Measurements from ENCODE around the gene IL1RL1.

Gene IL1RL1

GRCh38 chr2:102310964-102311640 is at the start of gene IL1RL1:
Gene IL1RL1, plus strand, starts transcription at chr2:102311563. Its CDS starts 26,702 bp downstream, at chr2:102338265.
- no peak for FAIRE-seq
- TF ChIP-seq CTCF (IDR thresholded peaks at IDR 0.05; ENCODE audit: insufficient read depth, missing control alignments), result no peak
- DNase-seq (ENCODE audit: insufficient read length, low spot score), result no peak

- FAIRE-seq, result no peak
- no peak for DNase-seq (ENCODE audit: insufficient read length, low spot score)
- no peak for TF ChIP-seq CTCF (IDR thresholded peaks at IDR 0.05; ENCODE audit: insufficient read depth, missing control alignments)
Observed at GRCh38 chr2:102262216-102263129, 48.9 kb upstream of the IL1RL1 start.

GRCh38 chr2:102264952-102265351 is 46.4 kb upstream of the IL1RL1 start:
- no peak for TF ChIP-seq CTCF (IDR thresholded peaks at IDR 0.05; ENCODE audit: insufficient read depth, missing control alignments)
- no peak for FAIRE-seq
- no peak for DNase-seq (ENCODE audit: insufficient read length, low spot score)

DNA sequence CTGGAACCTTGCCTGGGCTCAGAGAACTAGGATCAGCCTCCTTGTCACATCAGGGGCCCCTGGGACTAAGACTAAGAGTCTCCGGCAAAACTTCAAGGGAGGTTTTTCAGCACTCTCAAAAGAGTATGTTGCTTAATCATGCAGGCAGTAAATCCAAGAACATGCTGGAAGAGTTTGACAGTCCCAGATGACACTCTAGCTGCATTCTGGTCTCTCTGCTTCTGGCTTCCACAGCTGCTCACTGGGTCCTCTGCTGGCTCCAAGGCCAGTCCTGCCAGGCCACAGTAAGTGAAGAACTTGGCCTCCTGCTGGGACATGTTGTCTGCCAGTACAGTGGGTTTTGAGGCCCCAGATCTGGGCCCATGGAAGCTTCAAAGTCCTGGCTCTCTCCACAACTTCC is 45.2 kb upstream of the IL1RL1 start:
- no peak for DNase-seq (ENCODE audit: insufficient read length, low spot score)

GRCh38 chr2:102267774-102268173 is 43.6 kb upstream of the IL1RL1 start:
- no peak for FAIRE-seq

More for the DNA sequence above, 45.2 kb upstream of the IL1RL1 start:
- no peak for FAIRE-seq
- TF ChIP-seq CTCF (IDR thresholded peaks at IDR 0.05; ENCODE audit: insufficient read depth, missing control alignments), result no peak

GRCh38 chr2:102268510-102269199 is 42.7 kb upstream of the IL1RL1 start:
- no peak for TF ChIP-seq CTCF (IDR thresholded peaks at IDR 0.05; ENCODE audit: insufficient read depth, missing control alignments)
- DNase-seq (ENCODE audit: insufficient read length, low spot score) (no peak), FAIRE-seq (no peak)

More at GRCh38 chr2:102267774-102268173, 43.6 kb upstream of the IL1RL1 start:
- no peak for TF ChIP-seq CTCF (IDR thresholded peaks at IDR 0.05; ENCODE audit: insufficient read depth, missing control alignments)
- no peak for DNase-seq (ENCODE audit: insufficient read length, low spot score)
